ENCODE data around the gene STK11.
"Not testable (repeated sequence)": the region's sequence is repeated elsewhere in the genome, so short reads cannot be mapped to it uniquely, and the experiment has no call there.

STK11 gene

DNA sequence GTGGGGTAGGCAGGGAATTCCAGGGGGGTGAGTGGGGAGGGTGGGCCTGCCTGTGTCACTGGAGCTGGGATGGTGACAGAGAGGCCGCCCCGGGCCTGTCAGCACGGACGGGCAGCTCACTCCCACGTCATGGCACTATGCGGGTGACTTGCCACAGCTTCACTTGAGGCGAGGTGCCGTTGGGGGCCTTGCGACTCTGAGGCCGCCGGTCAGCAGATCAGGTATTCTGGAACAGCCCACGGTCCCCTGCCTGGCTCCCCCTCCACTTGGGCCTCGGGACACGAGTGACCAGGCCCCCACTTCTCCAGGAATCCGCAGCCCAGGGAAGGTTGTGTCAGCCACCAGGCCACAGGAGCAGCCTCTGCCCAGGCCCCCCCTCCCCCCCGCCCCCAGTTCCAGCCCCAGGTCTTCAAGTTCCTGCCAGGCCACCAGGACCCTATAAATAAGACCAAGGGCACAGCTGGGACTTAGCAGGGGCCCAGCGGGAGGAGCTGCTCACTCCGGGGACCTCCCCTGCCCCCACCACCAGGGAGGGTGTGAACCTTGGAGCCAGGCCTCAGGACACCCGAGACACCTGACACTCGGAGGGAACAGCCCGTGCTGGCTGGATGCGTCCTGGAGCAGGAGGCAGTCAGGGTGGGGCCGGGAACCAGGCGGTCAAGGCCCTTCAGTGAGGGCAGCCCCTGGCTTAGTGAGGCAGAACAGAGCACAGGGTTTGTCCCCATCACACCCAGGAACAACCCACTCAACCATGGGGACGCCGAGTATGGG, 40.1 kb downstream of the STK11 start:
- TF ChIP-seq, protein P1, sequence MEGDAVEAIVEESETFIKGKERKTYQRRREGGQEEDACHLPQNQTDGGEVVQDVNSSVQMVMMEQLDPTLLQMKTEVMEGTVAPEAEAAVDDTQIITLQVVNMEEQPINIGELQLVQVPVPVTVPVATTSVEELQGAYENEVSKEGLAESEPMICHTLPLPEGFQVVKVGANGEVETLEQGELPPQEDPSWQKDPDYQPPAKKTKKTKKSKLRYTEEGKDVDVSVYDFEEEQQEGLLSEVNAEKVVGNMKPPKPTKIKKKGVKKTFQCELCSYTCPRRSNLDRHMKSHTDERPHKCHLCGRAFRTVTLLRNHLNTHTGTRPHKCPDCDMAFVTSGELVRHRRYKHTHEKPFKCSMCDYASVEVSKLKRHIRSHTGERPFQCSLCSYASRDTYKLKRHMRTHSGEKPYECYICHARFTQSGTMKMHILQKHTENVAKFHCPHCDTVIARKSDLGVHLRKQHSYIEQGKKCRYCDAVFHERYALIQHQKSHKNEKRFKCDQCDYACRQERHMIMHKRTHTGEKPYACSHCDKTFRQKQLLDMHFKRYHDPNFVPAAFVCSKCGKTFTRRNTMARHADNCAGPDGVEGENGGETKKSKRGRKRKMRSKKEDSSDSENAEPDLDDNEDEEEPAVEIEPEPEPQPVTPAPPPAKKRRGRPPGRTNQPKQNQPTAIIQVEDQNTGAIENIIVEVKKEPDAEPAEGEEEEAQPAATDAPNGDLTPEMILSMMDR (IDR thresholded peaks at IDR 0.05; ENCODE audit: control extremely low read depth, extremely low read depth, low read depth, missing control alignments): no peak

GRCh38 chr19:1246265-1247087, 40.9 kb downstream of the STK11 start:
- POLR2A ChIA-PET: interaction anchor here (4.0 kb wide), 1 partner anchor 21 kb away, joined by 65 read pairs; the partner anchor contains the start of gene CIRBP
- CTCF ChIA-PET: interaction anchor here (9.8 kb wide), 1 partner anchor 15 kb away, joined by 491 read pairs; the partner anchor contains the start of gene CIRBP

More for the DNA sequence above, 40.1 kb downstream of the STK11 start:
- CTCF ChIA-PET: interaction anchor here (1.1 to 9.8 kb wide), 4 partner anchors 16 to 326 kb away, joined by 3 to 491 read pairs (median 26); partner anchors contain the start of gene CIRBP
- no peak for DNase-seq (ENCODE audit: extremely low spot score)
- POLR2A ChIA-PET: interaction anchor here (4.0 kb wide), 1 partner anchor 22 kb away, joined by 65 read pairs; the partner anchor contains the start of gene CIRBP

GRCh38 chr19:1247748-1248138, 42.2 kb downstream of the STK11 start:
- POLR2A ChIA-PET: no interaction called here
- TF ChIP-seq, protein P1 (IDR thresholded peaks at IDR 0.05; ENCODE audit: control extremely low read depth, extremely low read depth, low read depth, missing control alignments): no peak
- CTCF ChIA-PET: interaction anchor here (9.8 kb wide), 1 partner anchor 14 kb away, joined by 491 read pairs; the partner anchor contains the start of gene CIRBP
- no peak for DNase-seq (ENCODE audit: extremely low spot score)

More at GRCh38 chr19:1246265-1247087, 40.9 kb downstream of the STK11 start:
- DNase-seq (ENCODE audit: extremely low spot score): not testable (repeated sequence)

DNA sequence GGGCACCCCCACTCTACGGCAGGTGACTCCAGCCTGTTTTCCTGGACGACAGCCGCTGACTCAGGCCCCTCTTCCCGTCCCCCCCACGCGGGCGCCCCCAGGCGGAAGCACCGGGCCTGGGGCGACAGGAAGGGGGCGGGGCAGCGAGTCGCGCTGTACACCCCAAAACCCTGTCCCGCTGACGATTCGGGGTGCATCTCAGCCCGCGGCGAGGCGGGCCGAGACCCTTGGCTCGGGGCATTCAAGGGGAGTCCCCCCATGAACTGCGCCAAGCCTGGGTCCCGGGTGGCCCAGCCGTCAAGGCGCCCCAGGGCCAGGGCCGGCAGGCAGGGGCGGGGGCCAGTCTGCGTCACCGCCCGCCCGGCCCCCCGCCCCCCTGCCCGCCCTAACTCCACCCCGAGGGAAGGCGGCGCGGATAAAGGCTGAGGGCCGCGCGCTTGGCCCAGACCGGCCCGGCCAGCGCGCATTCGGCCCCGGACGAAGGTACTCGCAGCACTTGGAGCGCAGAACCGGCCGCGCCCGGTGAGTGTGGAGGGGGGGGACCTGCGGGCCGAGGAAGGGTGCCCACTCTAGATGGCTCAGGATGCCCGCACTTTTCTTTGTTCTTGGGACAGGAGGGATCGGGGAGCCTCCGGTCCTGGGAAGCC, 42.7 kb downstream of the STK11 start, which contains the start of gene MIDN:
Gene MIDN, plus strand, starts transcription at position 445 of the 647 bp plus-strand sequence. CDS start 1,714 bp downstream, outside the sequence.
- DNase-seq (ENCODE audit: extremely low spot score): peak; percentile 83
- TF ChIP-seq, protein P1 (IDR thresholded peaks at IDR 0.05; ENCODE audit: control extremely low read depth, extremely low read depth, low read depth, missing control alignments): peak; percentile 40
- ChIA-PET POLR2A (interaction anchor here (0.6 to 0.7 kb wide), 2 partner anchors 18 to 20 kb away, joined by 3 to 4 read pairs; no protein-coding TSS in a partner anchor), CTCF (interaction anchor here (1.0 kb wide), 2 partner anchors 15 to 21 kb away, joined by 3 to 9 read pairs; partner anchors contain the start of gene CIRBP)

GRCh38 chr19:1248786-1249297, 43.3 kb downstream of the STK11 start:
- ChIA-PET CTCF (interaction anchor here (0.6 to 1.0 kb wide), 4 partner anchors 14 to 135 kb away, joined by 3 to 9 read pairs (median 3); partner anchors contain the start of genes CIRBP and NDUFS7), POLR2A (interaction anchor here (0.6 to 0.7 kb wide), 2 partner anchors 18 to 20 kb away, joined by 3 to 4 read pairs; no protein-coding TSS in a partner anchor)
- DNase-seq (ENCODE audit: extremely low spot score): peak; percentile 70
- TF ChIP-seq, protein P1 (IDR thresholded peaks at IDR 0.05; ENCODE audit: control extremely low read depth, extremely low read depth, low read depth, missing control alignments): peak; percentile 80

GRCh38 chr19:1249298-1249989, 43.9 kb downstream of the STK11 start:
- peak; percentile 94 for DNase-seq (ENCODE audit: extremely low spot score)
- ChIA-PET POLR2A (no interaction called here), CTCF (interaction anchor here (0.6 to 1.0 kb wide), 4 partner anchors 13 to 134 kb away, joined by 3 to 9 read pairs (median 3); partner anchors contain the start of genes CIRBP and NDUFS7)
- TF ChIP-seq, protein P1 (IDR thresholded peaks at IDR 0.05; ENCODE audit: control extremely low read depth, extremely low read depth, low read depth, missing control alignments): no peak
